Measurements from ENCODE around the gene TCF7L2.

TCF7L2 gene

DNA sequence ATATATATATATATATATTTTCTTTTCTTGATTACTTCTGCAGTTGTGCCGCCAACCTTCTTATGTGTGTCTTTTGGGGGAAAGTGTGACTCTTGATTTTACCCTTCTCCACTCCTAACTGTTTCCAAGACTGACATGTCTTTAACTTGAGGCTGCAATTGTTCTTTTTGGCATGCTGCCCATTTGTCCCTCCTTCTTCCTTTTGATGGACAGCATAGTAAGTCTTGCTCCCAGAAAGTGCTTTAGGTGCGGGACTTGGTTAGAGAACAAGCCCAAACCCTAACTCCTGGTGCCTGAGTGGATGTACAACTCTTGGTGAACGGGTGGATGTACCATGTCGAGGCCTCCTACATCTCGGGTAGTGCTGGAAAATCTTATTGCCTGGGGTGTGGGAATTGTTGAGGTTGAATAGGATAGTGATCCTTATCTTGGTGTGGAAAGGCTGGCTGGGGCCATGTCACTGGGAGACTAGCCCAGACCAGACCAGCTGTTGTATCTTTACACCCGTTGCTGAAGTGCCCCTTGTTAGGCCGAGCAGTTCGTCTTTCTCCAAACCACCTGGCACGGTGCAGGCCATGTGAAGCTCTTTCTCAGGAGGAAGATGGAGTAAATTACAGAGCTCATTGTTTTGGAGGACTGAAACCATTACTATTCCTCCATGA is 16.3 kb downstream of the TCF7L2 start:
- DNase-seq, result no peak

GRCh38 chr10:112967200-112967599 is 17.2 kb downstream of the TCF7L2 start:
- no peak for DNase-seq

DNA sequence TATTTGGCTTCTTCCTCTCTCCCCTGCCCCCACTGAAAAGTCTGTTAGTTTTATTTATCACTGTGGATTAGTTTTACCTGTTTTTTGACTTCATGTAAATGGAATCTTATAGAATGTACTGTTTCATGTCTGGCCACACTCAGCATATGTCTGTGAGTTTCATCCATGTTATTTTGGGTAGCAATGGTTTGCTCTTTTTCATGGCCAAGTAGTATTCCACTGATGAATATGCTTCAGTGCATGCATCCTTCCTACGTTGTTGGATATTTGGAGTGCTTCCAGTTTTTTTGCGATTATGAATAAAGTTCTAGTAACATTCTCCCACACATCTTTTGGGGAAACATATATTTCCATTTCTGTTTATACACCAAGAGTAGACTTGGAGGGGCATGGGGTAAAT is 19.1 kb downstream of the TCF7L2 start:
- DNase-seq, result no peak

- no peak for DNase-seq
Measured at GRCh38 chr10:112969542-112969941, 19.5 kb downstream of the TCF7L2 start.

- DNase-seq, result no peak
Measured at GRCh38 chr10:112970021-112970420, 20.0 kb downstream of the TCF7L2 start.

- no peak for DNase-seq
Measured at GRCh38 chr10:112972606-112973005, 22.6 kb downstream of the TCF7L2 start.

DNA sequence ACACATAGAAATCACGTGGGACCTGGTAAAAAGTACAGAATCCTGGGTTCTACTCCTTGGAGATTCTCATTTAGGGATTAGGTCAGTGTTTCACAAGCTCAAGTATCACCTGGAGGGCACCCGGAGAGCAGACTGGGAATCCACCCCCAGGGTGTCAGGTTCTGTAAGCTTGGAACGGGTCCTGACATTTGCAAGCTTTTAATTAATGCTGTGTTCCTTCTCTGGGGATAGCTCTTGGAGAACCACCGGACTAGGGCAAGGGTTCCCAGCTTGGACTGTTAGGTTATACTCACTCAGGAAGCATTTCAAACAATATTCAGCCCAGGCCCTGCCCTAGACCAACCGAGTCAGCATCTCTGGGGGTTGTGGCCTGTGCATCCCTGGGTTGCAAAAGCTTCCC is 23.0 kb downstream of the TCF7L2 start:
- no peak for DNase-seq

DNA sequence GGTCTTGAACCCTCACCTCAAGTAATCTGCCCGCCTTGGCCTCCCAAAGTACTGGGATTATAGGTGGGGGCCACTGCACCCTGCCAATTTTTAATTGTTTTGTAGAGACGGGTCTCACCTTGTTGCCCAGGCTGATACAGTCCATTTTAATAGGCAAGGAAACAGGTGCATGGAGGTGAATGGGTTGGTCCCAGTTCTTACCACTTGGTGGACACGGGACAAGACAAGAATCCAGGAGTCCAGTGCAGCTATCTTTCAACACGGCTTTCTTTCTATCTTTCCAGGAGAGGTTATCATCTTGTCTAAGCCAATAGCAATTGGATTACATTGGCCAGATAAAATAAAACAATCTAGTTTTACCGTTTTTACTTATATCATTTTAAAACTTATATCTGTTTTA is 23.8 kb downstream of the TCF7L2 start:
- no peak for DNase-seq

GRCh38 chr10:112977426-112977898 is 27.4 kb downstream of the TCF7L2 start:
- DNase-seq, result no peak

GRCh38 chr10:112979927-112980326 is 29.9 kb downstream of the TCF7L2 start:
- DNase-seq, result no peak

- no peak for DNase-seq
Measured at GRCh38 chr10:112980937-112981336, 30.9 kb downstream of the TCF7L2 start.

DNA sequence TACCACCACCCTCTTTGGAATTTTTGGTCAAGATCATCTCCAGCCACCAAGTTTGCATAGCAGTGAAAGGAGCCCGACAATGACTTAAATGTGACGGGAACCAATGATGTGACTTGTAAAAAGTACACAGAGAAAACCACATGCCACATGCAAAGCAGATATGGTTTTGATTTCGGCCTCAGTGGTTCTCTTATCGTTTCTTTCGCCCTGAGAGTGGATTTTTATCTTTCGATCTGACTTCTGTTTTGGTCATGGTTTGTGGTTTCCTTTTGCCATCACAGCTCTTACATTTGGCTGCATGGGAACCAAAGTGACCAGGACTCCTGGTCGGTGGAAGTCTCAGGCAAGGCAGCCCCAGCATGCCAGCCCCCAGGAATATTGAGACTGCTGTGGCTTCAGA is 31.5 kb downstream of the TCF7L2 start:
- DNase-seq, result peak; percentile 67

DNA sequence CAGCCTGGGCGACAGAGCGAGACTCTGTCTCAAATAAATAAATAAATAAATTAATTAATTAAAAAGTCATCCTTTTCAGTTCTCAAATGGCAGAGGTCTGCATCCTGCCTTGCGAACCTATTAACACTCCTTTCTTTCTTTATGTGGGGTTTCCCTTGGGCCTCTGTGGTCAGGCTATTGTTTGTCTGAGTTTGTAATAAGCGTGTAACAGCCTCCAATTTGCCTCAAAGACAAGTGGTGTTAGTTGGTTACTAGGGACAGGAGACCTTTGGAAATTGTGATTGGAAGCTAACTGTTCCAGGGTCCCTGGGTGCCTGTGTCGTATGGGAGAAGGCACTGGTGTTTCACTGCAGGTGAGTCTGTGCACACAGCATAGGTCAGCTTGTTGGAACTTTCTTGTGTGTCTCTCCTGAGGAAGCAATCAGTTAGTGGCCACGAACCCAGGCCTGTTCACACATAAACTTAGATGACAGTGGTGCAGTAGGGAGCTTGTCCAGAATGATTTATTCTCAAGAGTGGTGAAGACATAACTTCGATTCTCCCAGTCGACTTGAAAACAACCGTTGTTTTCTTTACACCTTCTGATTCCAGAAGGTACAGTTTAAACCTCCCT is 33.5 kb downstream of the TCF7L2 start:
- DNase-seq, result no peak

DNA sequence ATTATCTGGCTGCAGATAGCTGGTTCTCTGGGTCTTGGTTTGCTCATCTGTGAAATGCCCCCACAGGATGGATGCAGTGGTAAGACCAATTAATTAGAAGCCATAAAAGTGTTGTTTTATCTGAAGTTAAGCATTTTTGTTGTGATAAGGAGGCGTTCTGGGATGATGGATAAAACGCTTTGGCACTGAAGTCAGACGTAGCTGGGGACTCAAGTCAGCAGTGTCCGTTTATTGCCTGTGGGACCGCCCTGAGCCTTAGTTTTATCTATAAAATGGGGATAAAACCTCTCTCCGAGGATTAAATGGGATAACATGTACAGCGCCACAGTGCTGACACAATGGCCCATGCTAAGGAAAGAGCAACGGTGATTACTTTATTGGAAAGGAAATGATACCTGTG is 34.7 kb downstream of the TCF7L2 start:
- no peak for DNase-seq

- DNase-seq, result peak; percentile 45
Measured at GRCh38 chr10:112985690-112986543, 35.9 kb downstream of the TCF7L2 start.

DNA sequence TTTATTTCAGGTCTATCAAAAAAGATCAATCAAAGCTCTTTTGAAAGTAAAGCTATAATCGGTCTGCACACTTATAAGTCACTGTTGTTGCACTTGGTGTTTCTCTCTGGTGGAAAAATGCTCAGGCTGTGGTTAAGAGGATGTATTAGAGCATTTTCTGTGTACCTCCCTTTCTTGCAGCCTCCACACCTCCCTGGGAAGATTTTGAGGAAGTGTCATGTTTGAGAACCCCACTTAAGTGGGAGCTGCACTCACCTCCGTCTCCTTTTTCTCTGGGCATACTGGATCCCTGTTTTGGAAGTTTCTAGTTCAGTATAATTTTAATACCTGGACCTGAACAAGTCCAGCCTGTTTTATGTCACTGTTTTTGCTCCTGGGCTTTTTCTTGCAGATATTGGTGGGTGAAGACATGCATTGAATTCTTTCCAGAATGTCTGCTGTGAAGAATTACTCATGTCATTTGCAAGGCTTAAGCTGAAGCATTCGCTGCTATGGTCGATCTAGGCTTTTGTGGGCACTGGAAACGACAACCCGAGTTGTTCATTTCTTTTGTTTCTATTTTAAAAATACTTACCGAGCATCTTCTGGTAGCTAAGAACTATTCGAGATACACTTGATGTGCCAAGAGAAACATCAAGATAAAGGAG is 36.6 kb downstream of the TCF7L2 start:
- DNase-seq, result no peak

GRCh38 chr10:112988839-112989406 is 38.9 kb downstream of the TCF7L2 start:
- DNase-seq, result no peak

GRCh38 chr10:112989826-112990225 is 39.8 kb downstream of the TCF7L2 start:
- DNase-seq, result no peak

DNA sequence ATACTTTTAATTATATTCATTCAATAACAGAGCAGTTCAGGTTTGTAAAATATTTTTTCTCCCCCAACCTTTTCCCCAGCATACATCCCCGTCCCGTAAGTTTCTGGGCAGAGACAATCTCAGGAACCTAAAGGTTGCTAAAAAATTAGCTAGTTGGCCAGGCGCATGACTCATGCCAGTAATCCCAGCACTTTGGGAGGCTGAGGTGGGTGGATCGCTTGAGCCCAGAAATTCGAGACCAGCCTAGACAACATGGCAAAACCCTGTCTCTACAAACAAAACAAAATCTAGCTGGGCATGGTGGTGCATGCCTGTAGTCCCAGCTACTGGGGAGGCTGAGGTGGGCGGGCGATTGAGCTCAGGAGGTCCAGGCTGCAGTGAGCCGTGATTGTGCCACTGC is 40.2 kb downstream of the TCF7L2 start:
- no peak for DNase-seq

DNA sequence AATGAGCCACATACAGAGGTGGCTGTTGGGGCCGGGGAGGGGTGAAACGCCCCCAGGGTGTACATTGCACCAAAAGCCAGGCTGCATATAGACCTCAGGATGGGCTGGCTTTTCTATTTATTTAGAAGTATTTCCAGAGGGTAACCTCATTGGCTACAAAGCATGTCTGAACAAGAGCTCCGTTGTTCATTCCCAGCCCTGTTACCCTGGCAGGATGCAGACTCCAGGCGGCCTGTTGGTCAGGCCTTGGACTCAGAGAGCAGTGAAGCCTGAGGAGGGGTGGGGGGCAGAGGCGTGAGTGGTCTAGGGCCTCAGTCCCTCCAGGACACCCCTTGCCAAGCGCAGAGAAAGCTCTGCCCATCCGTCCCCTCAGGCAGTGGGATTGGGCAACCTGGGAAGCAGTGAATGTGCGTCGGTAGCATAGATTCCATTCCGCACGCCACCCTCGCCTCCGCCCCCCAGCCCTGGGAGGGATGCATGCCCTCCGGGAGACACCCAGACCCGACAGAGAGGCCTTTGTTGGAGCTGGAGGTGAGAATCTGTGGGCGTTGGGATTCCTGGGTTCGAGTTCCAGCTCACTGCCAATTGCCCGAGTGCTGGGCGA is 41.9 kb downstream of the TCF7L2 start:
- no peak for DNase-seq

DNA sequence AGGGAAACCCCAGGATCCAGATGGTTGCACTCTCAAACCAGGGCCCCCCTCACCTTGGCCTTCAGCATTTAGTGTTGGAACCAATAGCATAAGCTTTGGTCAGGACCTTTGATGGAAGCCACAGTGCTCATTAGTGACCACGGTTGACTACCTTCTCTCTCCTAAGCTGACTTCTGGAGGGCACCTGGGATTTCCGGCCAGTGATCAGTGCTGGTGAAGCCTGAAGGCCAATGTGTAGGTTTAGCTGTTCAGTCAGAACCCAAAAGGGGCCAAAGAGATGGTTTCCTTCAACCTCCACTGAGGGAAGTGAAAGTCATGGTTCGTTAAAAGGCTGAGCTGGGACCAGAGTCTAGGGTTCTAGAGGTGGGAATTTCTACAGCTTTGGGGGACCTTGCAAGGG is 46.4 kb downstream of the TCF7L2 start:
- DNase-seq, result no peak

DNA sequence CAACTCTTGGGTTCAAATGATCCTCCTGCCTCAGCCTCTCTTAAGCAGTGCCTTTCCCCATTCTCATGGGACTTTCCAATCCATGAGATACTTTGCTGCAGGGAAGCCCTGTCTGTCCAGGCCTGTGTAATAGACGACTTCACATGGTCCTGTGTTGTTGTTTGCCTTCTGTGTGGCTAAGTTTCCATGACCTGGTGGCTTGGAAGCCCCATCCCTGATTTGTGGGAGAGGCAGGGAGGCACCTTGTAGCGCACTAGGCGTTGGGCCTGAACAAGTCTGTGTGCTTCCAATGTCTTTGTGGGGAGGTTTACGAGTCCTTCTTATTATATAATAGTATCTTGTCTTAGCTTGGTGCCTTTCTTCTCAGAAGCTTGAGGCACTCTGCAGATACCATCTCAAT is 49.1 kb downstream of the TCF7L2 start:
- no peak for DNase-seq

GRCh38 chr10:113000442-113000841 is 50.4 kb downstream of the TCF7L2 start:
- no peak for DNase-seq

Data from hematopoietic multipotent progenitor cell treated with erythropoietin and hydrocortisone succinate and interleukin-3 and kit ligand, for 6 days (in vitro differentiated cells).